Adipocyte (in vitro differentiated cells): ENCODE data around the gene PHB1.
"Not testable (repeated sequence)": the region's sequence is repeated elsewhere in the genome, so short reads cannot be mapped to it uniquely, and the experiment has no call there.

ENCODE experiments used
- DNase-seq: peaks from one replicate; pipeline ENCODE4 v3.0.0-alpha.2; 2015; ENCODE audit warnings: low read depth
- H3K27me3 ChIP-seq: replicated peaks from 2 replicates; pipeline ENCODE4 v1.7.0; 2013; ENCODE audit warnings: mild to moderate bottlenecking, low read length, moderate library complexity; ENCODE audit not compliant: control insufficient read depth, insufficient read depth
- H3K36me3 ChIP-seq: 2 replicates; pipeline ENCODE4 v1.7.0; 2013; ENCODE audit warnings: low read length, mild to moderate bottlenecking, moderate library complexity; ENCODE audit not compliant: control insufficient read depth, insufficient read depth, severe bottlenecking
- H3K4me1 ChIP-seq: 2 replicates; pipeline ENCODE4 v1.7.0; 2013; ENCODE audit warnings: mild to moderate bottlenecking, low read length, moderate library complexity; ENCODE audit not compliant: control insufficient read depth, insufficient read depth
- H3K4me3 ChIP-seq: 2 replicates; pipeline ENCODE4 v1.7.0; 2013; ENCODE audit warnings: mild to moderate bottlenecking, low read length, moderate library complexity
- H3K9ac ChIP-seq: 2 replicates; pipeline ENCODE4 v1.7.0; 2013; ENCODE audit warnings: mild to moderate bottlenecking, low read length, moderate library complexity
- H3K9me3 ChIP-seq: 2 replicates; pipeline ENCODE4 v1.7.0; 2013; ENCODE audit warnings: mild to moderate bottlenecking, low read length, moderate library complexity; ENCODE audit not compliant: control insufficient read depth

PHB1 gene

GRCh38 chr17:49370971-49371834, 43.5 kb downstream of the PHB1 start:
- Histone ChIP-seq H3K9me3 (no peaks in the 10 kb centered on the region), H3K9ac (no peak overlapping the region), H3K4me1 (no peaks in the 10 kb centered on the region), H3K27me3 (no peaks in the 10 kb centered on the region), H3K36me3 (no peaks in the 10 kb centered on the region), H3K4me3 (no peak overlapping the region)
- DNase-seq, result no peak

DNA sequence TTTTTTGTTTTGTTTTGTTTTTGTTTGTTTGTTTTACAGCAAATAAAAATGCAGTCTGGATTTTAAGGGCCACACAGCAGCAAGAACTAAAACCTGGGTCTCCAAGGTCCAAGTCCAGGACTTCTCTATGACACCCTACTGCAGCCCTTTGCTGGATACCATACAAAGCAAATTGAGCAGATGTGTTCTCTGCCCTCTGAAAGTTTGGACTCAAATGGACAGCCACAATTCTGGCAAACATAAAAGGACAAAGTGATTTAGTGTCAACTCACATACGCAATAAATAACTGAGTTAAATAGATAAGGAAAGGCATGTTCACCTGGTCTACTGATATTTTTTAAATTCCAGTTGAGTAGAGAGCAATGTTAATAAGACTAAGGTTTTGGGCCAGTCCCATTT, 44.9 kb downstream of the PHB1 start:
- no peak overlapping the region for H3K9ac ChIP-seq
- no peak overlapping the region for H3K4me3 ChIP-seq
- H3K9me3 ChIP-seq, result no peaks in the 10 kb centered on the region
- no peaks in the 10 kb centered on the region for H3K4me1 ChIP-seq
- no peak for DNase-seq
- no peaks in the 10 kb centered on the region for H3K36me3 ChIP-seq
- no peaks in the 10 kb centered on the region for H3K27me3 ChIP-seq

GRCh38 chr17:49369089-49369488, 45.6 kb downstream of the PHB1 start:
- no peaks in the 10 kb centered on the region for H3K27me3 ChIP-seq
- no peak overlapping the region for H3K9ac ChIP-seq
- no peaks in the 10 kb centered on the region for H3K4me1 ChIP-seq
- no peaks in the 10 kb centered on the region for H3K36me3 ChIP-seq
- no peak overlapping the region for H3K4me3 ChIP-seq
- H3K9me3 ChIP-seq, result no peaks in the 10 kb centered on the region
- no peak for DNase-seq

GRCh38 chr17:49365667-49366066, 49.0 kb downstream of the PHB1 start:
- no peaks in the 10 kb centered on the region for H3K9me3 ChIP-seq
- H3K4me1 ChIP-seq, result peaks cover 4% of the 10 kb centered on the region
- no peak overlapping the region for H3K9ac ChIP-seq
- DNase-seq, result peak; percentile 27
- no peaks in the 10 kb centered on the region for H3K27me3 ChIP-seq
- no peak overlapping the region for H3K4me3 ChIP-seq
- no peaks in the 10 kb centered on the region for H3K36me3 ChIP-seq

DNA sequence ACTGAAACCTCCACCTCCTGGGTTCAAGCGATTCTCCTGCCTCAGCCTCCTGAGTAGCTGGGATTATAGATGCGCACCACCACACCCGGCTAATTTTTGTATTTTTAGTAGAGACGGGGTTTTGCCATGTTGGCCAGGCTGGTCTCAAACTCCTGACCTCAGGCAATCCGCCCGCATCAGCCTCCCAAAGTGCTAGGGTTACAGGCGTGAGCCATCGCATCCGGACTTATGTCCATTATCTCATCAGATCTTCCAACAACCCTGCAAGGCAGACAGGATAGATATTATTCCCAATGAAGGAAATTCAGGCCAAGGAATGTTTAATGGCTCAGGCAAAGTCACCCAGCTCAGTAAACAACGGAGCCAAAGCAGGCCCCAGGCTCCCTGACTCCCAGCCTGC, 49.6 kb downstream of the PHB1 start:
- H3K9me3 ChIP-seq, DNase-seq, H3K36me3 ChIP-seq, H3K9ac ChIP-seq, H3K4me3 ChIP-seq, H3K27me3 ChIP-seq, H3K4me1 ChIP-seq: not testable (repeated sequence)

- Histone ChIP-seq H3K9ac (no peak overlapping the region), H3K4me1 (peaks cover 18% of the 10 kb centered on the region), H3K36me3 (no peaks in the 10 kb centered on the region), H3K27me3 (no peaks in the 10 kb centered on the region), H3K9me3 (no peaks in the 10 kb centered on the region), H3K4me3 (no peak overlapping the region)
- DNase-seq, result no peak
Measured at GRCh38 chr17:49364119-49364518, 50.6 kb downstream of the PHB1 start.

- Histone ChIP-seq H3K36me3 (no peaks in the 10 kb centered on the region), H3K4me1 (peaks cover 26% of the 10 kb centered on the region), H3K4me3 (no peak overlapping the region), H3K9me3 (no peaks in the 10 kb centered on the region), H3K27me3 (no peaks in the 10 kb centered on the region), H3K9ac (no peak overlapping the region)
- DNase-seq, result no peak
Measured at GRCh38 chr17:49363251-49363650, 51.4 kb downstream of the PHB1 start.

DNA sequence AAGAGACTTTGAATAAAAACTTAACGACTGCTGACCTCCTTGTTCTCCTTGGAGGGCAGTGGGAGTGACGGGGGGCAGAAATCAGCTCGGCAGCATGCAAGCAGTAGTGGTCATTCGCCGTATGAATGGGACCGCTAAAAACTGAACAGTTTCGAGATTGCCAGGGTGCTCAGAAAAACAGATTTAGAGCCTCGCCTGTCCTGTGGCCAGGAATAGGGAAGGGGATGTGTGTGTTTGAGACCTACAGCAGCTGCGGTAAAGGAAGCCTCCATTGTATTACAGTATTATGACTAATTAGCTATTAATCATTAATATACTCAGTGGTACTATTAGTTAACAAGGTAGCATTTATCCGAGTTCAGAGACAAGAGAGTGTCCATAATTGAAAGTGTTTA, 52.0 kb downstream of the PHB1 start:
- no peaks in the 10 kb centered on the region for H3K9me3 ChIP-seq
- no peak for DNase-seq
- H3K9ac ChIP-seq, result peak overlapping the region; percentile 65
- H3K36me3 ChIP-seq, result no peaks in the 10 kb centered on the region
- no peaks in the 10 kb centered on the region for H3K27me3 ChIP-seq
- H3K4me3 ChIP-seq, result peak overlapping the region; percentile 77
- H3K4me1 ChIP-seq, result peaks cover 30% of the 10 kb centered on the region

- peaks cover 30% of the 10 kb centered on the region for H3K4me1 ChIP-seq
- peak within 1 kb of the TSS; percentile 85 for H3K4me3 ChIP-seq
- H3K36me3 ChIP-seq, result no peaks in the 10 kb centered on the region
- no peaks in the 10 kb centered on the region for H3K27me3 ChIP-seq
- peak within 1 kb of the TSS; percentile 90 for H3K9ac ChIP-seq
- peak; percentile 95 for DNase-seq
- H3K9me3 ChIP-seq, result no peaks in the 10 kb centered on the region
Measured at GRCh38 chr17:49361902-49362722, 52.6 kb downstream of the PHB1 start, which contains the start of gene ZNF652. Gene ZNF652 (minus strand): TSS chr17:49362250. CDS start chr17:49317725, 44,525 bp downstream.

GRCh38 chr17:49361129-49361901, 53.4 kb downstream of the PHB1 start:
- no peaks in the 10 kb centered on the region for H3K27me3 ChIP-seq
- DNase-seq, result peak; percentile 51
- H3K4me1 ChIP-seq, result peaks cover 30% of the 10 kb centered on the region
- no peaks in the 10 kb centered on the region for H3K36me3 ChIP-seq
- no peaks in the 10 kb centered on the region for H3K9me3 ChIP-seq
- H3K4me3 ChIP-seq, result peak overlapping the region; percentile 85
- peak overlapping the region; percentile 90 for H3K9ac ChIP-seq

DNA sequence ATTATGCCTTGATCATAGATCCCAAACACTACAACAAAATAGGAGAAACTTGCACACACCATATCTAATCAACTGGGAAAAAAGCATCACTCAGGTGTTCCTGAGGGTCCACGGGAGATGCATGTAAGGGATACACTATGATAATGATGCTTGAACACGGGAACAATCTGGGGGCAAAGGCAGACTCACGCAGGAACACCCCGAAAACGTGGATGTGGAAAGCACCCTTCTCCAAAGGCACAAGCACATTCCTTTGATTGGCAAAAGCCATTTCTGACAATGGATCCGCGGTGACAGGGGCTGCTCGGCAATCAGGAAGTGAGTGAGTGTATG, 53.9 kb downstream of the PHB1 start:
- no peaks in the 10 kb centered on the region for H3K36me3 ChIP-seq
- peak overlapping the region; percentile 85 for H3K4me3 ChIP-seq
- peak; percentile 57 for DNase-seq
- H3K9me3 ChIP-seq, result no peaks in the 10 kb centered on the region
- peak overlapping the region; percentile 90 for H3K9ac ChIP-seq
- H3K27me3 ChIP-seq, result no peaks in the 10 kb centered on the region
- H3K4me1 ChIP-seq, result peaks cover 30% of the 10 kb centered on the region
